NCI-H524 (cell line): ENCODE results near the gene GYS1.

Experiments
- DNase-seq, 2 experiments: peaks; one replicate each; lab custom pipeline; 2025; lab: John Stamatoyannopoulos, UW

Gene GYS1

DNA sequence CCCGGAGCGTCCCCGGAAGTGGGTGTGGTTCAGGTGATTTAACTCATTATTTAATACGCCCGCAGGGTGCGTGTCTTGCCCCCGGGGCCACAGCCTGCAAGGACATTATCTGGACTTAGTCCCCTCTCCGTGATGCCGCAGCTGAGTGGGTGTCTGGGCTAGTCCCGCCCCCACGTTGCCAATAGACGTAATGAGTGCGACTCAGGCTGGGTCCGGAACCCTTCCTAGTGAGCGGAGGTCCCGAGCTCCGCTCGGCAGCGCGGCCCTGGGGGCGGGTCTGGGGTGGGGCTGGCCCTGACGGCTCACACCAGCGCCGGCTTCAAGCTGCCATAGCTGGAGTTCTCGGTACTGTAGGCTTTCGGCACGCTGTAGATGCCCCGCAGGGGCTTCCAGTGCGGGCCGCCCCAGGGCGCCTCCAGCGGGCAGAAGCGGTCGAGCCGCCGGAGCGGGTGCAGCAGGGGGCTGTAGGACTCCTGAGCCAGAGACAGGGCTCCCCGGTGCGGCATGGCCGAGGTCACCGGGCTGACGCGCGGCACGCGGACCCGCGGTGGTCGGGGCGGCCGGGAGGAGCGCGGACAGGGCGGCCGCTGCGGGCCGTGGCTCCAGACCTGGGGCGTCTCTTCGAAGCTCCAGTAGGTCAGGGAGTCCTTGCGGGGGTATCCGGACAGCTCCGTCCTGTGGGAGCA is 24.7 kb upstream of the GYS1 start:
- DNase-seq, result peak; percentile 45 to 77

DNA sequence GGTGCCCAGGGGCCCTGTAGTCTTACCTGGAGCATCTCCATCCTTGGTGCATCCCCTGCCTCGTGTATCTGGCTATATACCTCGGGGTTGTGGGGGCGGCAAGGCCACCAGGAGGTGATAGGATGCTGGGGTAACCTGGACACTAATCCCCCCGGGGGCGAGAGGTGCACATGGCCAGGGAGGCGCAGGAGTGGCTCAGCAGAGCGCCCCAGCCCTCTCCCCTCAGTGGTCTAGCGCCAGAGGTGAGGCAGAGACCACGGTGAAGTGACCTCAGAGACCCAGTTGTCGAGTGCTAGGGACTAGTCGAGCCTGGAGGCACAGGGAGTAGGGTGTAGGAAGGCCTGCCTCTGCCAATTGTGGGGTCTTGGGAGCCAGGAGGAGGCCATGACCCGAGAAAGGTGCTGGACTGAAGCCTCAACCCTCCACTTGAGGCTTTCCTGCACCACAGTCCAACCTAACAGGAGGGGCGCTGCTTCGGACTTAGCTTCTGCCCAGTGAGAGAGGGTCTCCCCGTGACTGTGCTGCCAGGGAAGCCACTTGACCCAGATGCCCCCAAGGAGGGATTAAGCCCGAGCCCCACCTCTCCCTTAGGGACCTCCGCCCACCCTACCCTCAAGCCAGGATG is 24.0 kb upstream of the GYS1 start, which contains the start of gene LHB:
Gene LHB (minus strand): TSS at position 51 of the 625 bp plus-strand sequence. CDS start 10 bp downstream, at position 41.
- DNase-seq, result no peak

DNA sequence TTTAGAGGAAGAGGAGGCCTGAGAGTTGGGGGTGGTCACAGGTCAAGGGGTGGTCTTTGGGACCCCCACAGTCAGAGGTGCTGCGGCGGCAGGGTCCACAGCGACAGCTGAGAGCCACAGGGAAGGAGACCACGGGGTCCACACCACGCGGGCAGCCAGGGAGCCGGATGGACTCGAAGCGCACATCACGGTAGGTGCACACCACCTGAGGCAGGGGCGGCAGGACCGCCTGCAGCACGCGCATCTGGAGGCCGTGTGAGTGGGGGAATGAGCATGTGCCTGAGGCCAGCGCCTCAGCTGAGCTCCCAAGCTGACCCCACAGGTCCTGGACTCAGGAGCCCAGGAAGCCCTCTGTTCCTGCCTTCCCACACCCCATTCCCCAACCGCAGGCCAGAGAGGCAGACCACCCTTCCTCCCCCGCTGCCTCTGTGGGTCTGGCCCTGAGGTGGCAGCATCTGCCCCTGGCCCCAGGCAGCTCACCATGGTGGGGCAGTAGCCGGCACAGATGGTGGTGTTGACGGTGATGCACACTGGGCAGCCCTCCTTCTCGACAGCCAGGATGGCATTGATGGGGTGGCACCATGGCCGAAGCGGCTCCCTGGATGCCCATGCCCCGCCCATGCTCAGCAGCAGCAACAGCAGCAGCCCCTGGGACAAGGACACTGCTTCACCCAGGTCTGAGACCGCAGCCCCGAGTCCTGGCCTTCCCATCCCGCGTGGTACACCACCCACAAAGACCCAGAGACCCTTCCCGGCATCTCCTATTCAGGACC is 23.1 kb upstream of the GYS1 start:
- DNase-seq, result no peak

DNA sequence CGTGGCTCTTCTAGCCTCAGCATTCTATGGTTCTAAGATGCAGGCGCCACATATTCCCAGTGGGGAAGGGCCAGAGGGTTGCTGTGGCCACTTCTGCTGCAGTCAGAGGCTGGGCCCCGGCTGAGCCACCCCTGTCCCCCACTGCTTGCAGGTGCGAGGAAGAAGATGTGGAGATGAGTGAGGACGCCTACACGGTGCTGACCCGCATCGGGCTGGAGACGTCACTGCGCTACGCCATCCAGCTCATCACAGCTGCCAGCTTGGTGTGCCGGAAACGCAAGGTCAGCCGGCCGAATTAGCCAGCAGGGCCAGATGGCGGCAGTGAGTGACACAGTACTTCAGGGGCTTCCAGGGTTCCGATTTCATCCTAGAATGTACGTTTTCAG is 21.8 kb upstream of the GYS1 start:
- peak; percentile 23 to 73 for DNase-seq

DNA sequence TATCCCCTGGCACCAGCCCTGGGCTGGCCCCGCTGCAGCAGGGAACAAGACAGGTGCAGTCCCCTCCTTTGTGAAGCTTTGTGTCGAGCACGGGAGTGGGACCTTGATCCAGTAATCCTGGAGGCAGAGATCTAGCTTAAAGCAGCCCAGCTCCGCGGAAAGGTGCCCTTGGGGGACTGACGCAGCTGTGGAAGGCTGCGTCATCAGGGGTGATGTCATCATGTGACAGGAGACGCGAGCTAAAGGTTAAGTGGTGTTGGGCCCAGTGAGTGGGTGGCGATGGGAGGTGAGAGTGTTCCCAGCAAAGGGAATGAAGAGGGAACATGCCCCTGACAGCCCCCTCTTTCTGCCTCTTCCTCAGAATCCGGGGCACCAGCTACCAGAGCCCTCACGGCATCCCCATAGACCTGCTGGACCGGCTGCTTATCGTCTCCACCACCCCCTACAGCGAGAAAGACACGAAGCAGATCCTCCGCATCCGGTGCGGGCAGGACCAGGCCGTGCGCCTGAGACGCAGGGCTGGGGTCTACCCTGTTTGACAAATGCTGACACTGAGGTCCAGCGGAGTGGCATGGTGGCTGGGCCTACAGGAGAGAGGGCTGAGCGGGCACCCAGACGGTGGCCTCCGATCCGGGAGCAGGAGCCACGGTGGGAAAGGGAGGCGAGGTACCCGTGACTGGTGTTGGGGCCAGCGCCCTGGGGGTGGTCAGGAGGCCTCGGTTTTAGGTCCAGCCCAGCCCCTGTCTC is 21.2 kb upstream of the GYS1 start:
- DNase-seq, result no peak

DNA sequence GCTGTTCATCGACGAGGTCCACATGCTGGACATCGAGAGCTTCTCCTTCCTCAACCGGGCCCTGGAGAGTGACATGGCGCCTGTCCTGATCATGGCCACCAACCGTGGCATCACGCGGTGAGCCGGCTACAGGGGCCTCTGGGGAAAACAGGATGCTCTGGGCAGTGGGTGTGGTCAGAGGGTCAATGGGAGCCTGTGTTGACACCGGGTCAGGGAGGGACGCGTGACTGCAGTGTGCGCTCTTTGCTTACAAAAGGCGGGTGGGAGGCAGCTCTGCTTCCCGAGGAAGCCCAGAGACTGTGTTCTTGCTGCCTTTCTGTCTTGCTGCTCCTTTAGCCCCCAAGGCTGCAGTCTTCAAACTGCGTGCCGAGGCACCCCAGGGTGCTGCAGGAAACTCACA is 18.1 kb upstream of the GYS1 start:
- DNase-seq, result no peak

DNA sequence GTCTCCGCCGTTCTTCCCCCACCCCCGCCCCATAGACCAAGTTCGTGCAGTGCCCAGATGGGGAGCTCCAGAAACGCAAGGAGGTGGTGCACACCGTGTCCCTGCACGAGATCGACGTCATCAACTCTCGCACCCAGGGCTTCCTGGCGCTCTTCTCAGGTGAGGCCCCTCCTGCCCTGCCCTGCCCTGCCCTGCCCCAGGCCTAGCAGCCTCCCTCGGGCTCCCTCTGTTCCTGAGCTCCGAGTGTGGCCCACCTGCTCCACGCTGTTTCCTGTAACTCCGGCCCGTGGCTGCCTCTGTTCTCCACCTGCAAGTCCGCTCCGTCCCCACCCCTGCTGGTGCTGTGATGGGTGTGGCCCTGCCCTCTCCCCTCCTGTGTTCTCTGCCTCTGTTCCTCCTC is 17.3 kb upstream of the GYS1 start:
- no peak for DNase-seq

DNA sequence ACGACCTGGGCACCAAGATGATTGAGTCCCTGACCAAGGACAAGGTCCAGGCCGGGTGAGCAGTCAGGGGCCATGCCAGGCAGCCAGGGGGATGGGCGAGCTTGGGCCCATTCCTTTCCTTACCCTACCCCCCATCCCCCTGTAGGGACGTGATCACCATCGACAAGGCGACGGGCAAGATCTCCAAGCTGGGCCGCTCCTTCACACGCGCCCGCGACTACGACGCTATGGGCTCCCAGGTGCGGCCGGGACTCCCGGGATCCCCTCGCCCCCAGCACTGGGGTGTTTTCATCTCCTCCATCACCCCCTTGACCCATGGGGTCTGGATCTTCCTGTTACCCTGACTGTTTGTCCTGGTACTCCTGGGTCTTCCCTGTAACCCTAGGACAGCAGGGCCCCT is 16.7 kb upstream of the GYS1 start:
- DNase-seq, result no peak

DNA sequence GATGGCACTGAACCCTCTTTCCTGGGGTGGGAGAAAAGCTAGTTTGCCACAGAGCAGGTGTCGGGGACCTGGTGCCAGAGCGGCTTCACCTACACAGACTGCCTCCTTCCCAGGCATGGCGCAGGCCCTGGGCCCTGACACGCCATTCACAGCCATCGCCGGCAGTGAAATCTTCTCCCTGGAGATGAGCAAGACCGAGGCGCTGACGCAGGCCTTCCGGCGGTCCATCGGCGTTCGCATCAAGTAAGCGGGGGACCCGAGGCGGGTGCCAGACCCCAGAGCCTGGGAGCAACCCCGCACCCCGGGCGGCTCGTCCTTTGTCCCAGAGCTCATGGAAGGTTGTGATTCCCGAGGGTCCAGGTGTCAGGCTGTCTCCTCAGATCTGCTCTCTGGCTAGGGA is 13.8 kb upstream of the GYS1 start:
- DNase-seq, result no peak

DNA sequence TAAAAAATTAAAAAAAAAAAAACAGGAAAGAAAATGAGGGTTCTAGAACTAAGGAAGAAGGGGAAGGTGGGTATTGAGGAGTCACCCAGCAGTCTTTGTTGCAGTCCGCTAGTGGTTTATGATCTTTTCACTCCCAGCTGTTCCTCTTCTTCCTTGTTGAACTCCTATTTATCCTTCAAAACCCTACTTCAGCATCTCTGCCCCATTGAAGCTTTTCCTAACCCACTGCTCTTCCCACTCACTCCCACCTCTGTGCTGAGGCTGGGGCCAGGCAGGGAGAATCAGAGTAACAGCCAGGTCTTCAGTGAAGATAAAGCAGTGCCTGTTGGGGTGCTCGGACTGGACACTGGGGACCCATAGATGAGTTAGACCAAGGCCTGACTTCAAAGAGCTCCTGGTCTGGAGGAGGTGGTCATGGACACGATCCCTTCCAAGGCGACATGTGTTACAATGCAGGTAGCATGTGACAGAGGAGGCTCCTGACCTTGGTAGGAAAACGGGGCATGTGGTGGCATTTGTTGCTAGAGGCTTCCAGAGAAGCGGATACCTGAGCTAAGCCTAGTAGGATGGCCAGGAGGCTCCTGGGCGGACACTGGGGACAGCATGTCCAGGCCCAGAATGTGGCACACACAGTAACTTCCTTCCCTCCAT is 12.0 kb upstream of the GYS1 start:
- no peak for DNase-seq

DNA sequence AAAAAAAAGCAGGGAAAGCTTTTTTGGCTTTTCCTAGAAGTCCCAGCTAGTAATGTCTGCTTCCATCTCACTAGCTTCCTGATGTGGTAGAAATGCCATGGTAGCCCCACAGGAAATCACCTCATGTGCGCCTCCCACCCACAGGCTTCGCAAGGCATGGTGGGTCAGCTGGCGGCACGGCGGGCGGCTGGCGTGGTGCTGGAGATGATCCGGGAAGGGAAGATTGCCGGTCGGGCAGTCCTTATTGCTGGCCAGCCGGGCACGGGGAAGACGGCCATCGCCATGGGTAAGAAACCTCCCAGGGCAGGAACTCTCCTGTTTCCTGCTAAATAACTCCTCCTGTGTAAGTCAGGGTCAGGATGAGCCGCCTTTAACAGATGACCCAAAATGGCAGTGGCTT is 11.0 kb upstream of the GYS1 start:
- DNase-seq, result no peak

DNA sequence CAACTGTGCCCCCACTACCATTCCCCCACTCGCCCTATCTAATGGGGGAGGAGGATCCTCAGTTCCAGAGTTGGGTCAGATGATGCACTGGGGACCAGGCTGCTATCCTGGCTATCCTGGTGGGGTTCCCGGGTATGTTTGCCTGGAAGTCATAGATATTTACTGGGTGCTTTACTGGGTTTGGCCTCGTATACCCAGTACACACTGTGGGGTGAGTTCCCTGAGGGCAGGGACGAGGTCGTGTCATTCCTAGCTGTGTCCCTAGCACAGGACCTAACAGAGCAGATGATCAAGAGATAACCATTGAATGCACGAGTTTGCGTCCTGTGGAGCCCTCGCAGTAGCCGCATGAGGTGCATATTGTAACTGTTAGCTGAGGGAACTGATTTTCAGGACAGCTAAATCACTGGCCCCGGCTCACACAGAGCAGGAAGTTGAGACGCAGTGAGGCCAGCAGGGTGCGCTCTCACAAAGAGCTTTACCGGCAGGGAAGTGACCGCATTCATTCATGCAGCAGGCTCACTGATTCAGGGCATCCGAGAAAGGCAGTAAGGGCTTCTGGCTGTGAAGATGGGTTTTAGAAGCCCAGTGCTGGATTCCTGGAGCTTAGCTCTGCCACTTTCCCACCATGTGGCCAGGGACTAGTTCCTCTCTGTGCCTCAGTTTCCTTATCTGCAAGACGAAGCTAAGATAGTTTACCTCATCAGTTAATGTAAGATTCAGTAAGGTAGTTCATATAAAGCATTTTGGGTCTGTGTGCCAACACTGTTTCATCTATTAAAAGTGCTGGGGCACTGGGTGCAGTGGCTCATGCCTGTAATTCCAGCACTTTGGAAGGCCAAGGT is 6.6 kb upstream of the GYS1 start:
- peak in 1 of 2 experiments; percentile 56 for DNase-seq

DNA sequence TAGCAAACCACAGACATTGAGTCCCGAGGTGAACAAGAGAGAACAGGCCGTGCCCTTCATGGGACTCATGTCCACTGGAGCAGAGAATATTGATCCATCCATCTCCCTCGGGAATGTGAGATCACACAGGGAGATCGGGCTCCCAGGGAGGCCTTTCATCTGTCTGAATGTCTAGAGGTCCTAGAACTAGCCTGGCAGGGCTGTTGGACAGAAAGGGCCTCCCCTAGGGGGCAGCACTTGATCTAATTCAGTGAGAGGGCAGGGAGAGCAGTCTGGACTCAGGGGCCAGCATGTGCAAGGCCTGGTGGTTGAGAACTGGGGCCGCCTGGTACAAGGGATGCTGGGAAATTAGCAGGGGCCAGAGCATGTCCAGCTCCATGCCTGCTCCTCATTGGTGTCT is 4.9 kb upstream of the GYS1 start:
- DNase-seq, result peak in 1 of 2 experiments; percentile 75

DNA sequence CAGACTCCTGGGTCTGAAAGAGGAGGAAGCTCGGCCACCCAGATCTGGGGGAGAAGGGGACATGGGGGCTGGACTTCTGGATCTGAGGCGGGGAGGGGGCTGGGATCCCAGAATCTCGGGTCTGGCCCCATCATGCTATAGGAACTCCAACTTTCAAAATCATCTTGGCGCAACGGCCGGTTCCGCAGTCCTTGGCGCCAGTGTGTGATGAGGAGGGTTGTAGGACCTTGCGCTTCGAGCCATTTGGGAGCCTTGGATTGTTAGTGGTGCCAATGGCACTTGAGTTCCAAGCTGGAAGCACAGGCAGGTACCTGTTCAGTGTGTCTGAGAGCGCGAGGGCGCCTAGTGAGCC is 902 bp upstream of the GYS1 start:
- no peak for DNase-seq

DNA sequence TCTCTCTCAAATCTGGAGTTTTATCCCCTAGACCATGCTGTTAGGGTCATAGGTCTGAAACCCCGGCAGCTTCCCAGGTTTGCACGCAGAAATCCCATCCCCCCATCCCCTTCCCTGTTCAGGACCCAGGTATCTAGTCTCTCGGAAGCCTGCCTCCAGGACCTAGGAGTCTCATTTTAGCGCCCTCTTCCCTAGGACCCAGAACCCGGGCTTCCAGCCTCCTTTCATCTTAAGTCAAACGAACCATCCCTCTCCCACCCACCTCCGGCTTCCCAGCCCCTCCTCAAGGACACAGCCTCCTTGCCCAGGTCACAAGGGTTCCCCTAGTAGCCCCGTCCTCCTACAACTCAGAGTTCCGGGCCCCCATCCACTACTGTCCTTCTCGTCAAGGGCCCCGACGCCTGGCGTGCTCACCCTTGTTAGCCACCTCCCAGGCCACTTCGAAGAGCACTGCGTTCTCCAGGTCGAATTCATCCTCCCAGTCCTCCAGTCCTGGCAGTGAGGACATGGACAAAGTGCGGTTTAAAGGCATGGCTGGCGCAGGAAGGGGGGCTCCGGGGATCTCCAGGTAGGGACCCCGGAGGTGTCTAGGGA is 431 bp downstream of the GYS1 start:
- no peak for DNase-seq

DNA sequence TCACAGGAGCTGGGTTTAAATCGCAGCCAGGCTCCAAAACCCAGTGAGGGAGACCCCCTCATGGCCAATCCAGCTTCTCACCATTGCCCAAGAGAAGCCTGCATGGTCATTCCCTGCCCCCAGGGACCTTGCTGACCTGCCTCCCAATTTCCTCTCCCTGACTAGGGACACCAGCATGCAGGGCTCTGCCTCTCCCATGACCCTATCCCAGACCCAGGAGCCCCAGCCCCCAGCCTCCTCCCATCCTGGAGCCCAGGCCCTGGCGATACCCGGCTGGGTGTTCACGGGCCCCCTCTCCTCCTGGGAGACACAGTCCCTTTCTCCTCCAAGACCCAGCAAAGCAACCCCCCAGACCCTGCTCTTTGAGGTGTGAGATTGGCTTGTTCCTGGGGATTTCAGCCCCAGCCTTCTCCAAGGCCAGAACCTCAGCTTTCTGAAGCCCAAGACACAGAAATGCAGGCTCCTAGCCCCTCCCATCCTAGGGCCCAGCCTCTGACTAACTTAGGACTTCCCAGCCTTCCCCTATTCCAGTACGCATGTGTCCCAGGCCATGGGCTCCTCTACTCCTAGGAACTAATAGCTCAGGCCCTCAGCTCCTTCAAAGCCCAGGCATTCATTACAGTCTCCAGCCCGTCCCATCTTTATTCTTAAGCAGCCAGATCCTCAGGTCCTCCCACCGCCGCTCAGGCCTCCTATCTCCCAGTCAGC is 1.1 kb downstream of the GYS1 start:
- no peak for DNase-seq

DNA sequence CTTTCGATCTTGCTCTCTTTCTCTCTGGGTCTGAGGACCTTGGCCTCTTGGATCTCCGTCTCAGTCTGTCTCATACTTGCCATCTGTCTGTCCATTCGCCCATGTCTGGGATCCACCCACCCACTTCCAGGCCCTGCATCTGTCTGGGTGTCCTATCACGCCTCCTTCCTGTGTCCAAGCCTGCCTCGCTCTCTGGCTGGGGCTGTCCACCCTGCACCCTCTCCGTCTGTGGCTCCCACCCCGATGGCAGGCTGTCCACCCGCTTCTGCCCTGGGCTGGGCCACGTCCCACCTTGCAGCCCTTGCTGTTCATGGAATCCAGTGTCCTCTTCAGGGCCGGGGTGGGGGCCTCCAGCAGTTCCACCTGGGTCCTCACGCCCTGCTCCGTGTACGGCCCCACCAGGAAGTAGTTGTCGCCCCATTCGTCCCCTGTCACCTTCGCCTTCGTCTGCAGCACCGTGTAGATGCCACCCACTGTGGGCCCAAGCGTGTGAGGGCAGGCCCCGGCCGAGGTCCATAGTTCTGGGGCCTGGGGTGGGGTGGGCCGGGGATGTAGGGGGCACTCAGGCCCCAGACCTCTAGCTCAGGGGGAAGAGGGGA is 2.0 kb downstream of the GYS1 start:
- no peak for DNase-seq

DNA sequence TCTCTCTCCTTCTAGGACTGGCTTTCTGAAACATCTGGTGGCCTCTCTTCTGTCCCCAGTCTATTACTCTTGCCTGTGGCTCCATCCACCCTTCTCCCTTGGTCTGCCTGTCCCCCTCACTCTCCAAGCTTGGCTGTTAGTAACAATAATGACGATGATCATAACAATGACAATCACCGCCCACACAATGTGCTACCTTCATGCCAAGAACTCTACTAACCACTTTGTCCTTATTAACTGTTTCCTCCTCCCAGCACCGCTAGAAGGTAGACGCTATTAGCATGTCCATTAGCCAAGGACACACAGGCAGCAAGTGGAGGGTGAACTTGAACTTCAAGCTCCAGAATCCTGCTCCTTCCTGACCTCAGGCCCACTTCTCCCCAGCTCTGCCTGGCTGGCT is 2.7 kb downstream of the GYS1 start:
- no peak for DNase-seq

DNA sequence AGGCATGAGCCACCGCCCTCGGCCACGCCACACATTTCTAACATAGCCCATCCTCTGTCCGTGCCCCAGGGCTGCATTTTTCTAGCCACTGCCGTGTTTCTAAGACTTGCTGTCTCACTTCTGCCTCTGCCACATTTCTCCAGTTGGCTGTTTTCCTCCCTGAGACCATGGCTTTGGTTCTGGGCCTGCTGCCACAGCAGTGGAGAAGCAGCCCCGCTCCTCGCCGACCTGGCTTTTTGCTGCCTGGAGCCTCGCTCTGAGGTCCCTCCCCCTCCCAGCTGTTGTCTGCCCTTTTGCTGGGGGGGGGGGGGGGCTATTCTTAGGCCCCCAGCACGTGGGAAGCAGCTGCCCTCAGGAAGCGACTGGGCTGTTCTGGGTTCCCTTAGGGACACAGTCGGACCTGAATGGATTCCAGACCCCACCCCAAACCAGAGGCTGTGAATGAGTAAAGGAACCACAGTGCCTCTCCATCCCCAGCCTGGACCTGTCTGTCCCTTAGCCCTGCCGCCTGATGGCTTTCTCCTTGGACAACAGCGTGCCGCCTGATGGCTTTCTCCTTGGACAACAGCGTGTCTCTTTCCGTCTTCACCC is 3.3 kb downstream of the GYS1 start:
- no peak for DNase-seq
